NK-92 treated with Interleukin-12 subunit alpha and Interleukin-12 subunit beta, amount 100 ng/mL, for 24 hours (cell line): ENCODE data around the gene AGAP5.

Source experiments
- DNase-seq: peaks from one replicate; lab custom pipeline; 2025; lab: John Stamatoyannopoulos, UW

The AGAP5 gene

DNA sequence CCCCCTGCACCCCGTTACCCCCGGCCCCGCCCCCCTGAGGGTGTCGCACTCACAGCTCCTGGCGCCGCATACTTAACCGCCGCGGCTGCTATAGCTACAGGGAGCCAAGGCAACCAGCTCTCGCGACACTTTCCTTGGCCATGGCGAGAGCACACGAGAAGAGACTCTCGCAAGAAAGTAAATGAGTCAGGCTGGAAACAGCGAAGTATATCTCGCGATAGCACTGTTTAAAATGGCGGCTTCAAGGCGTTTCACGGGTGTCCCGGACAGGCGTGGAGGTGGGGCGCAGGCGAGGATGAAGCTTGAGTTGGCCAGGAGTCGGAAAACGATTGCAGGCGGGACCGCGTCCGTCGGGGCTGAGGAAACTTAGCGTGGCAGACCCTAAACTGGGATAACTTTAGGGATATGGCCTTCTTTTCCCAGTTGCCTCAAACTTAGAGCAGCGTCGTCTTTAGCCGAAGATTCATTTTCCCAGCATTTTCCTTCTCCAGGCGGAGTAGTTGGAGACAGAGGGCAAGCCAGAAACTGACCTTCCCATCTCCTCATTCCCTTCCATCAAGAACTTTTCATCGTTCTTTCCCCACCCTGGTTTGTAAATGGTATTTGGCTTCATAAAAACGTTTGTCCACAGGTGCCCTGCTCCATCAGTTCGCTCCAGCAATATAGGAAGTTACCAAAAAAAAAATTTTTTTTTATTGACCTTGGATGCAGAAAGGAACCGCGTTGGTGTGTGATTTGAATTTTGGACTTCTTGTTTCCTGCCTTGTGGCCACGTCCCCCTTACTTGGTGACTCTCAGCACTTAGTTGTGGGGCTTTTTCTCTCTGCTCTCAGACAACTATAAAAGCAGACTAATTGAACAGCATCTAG is 71.8 kb downstream of the AGAP5 start:
- DNase-seq: peak; percentile 78

DNA sequence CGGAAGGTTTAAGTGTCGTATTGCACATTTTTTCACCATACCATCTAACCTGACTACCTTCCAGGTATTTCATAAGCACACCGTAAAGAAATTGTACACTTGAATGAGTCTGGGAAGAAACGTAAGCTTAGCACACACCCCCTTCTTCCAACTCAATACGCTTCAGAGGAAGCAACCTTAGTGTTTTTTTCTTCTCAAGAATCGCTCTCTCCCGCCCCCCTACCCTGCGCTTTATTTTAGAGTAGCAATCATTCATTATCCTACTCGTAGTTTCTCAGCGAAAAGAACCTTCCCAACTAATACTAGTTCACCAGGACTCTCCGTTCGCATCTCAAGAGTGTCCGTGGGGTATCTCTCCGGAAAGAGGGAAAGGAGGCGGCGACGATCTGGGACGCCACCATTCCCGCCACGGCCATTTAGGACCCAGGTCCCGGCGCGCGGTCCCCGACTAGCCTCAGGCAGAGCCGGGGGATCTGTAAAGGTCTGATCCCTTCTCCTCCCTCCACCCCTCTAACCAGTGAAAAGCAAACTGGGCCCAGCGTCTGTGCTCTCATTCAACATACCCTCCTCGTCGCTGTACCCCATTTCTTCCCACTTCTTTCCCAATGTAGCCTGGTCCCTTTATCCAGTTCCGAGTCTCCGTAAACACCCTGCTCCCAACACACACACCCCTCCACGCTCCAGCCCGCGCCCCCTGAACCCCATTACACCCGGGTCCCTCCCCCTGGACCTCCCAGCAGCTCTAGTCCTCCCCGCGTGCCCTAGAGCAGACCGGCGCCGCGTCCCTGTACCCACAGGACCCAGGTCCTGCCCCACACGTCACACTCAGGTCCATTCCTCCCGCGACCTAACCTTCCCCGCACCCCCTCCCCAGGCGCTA is 72.7 kb downstream of the AGAP5 start:
- peak; percentile 2 for DNase-seq
